Suprapubic skin (tissue), 4 donors: ENCODE measurements around the gene IGLON5. TPM values are rescaled to one million over a fixed set of nuclear protein-coding genes. Genes with fewer than 3 reads are reported as not detected.

Experiments
- DNase-seq, 2 donors: peaks; one replicate each; pipeline ENCODE4 v3.0.0-alpha.2; 2019; ENCODE audit warnings: low spot score in 2 of 2
- H3K27ac ChIP-seq: fragments of 200-600 bp; sonication (generic); one replicate; pipeline ENCODE4 v1.5.1; 2019
- H3K27me3 ChIP-seq: fragments of 200-600 bp; sonication (generic); one replicate; pipeline ENCODE4 v1.5.1; 2019
- H3K36me3 ChIP-seq: fragments of 200-600 bp; sonication (generic); one replicate; pipeline ENCODE4 v1.5.1; 2019
- H3K4me1 ChIP-seq: fragments of 200-600 bp; sonication (generic); one replicate; pipeline ENCODE4 v1.5.1; 2019
- H3K4me3 ChIP-seq: fragments of 200-600 bp; sonication (generic); one replicate; pipeline ENCODE4 v1.5.1; 2019; ENCODE audit warnings: mild to moderate bottlenecking
- H3K9me3 ChIP-seq: fragments of 200-600 bp; sonication (generic); one replicate; pipeline ENCODE4 v1.5.1; 2019
- CTCF ChIP-seq, 2 donors: fragments of 200-600 bp in 1 of 2; fragments of 450-650 bp in 1 of 2; sonication (generic) in 1 of 2; IDR thresholded peaks; one replicate each; pipeline ENCODE4 v1.5.1; 2016 to 2019; ENCODE audit warnings: antibody characterized with exemption in 2 of 2, mild to moderate bottlenecking in 1 of 2, moderate library complexity in 1 of 2
- EP300 ChIP-seq: sonication (generic); formaldehyde crosslinking; IDR thresholded peaks from one replicate; pipeline ENCODE4 v1.6.1; 2017; ENCODE audit warnings: antibody characterized with exemption
- POLR2A ChIP-seq, 2 donors: fragments of 450-650 bp; IDR thresholded peaks; one replicate each; pipeline ENCODE4 v1.6.1; 2017; ENCODE audit warnings: antibody characterized with exemption in 2 of 2, mild to moderate bottlenecking in 2 of 2, moderate library complexity in 2 of 2
- POLR2AphosphoS5 ChIP-seq, 3 donors: sonication (generic); formaldehyde crosslinking; IDR thresholded peaks; one replicate each; pipeline ENCODE4 v1.6.1; 2017; ENCODE audit warnings: antibody characterized with exemption in 3 of 3
- WGBS: methylation state at CpG from one replicate; pipeline ENCODE4 v1.1.5; 2018; 5-methylcytosine and 5-hydroxymethylcytosine counted together
- total RNA-seq, 4 donors: library from RNA; depleted of rRNA; stranded (reverse); fragments of >200 nt; gene quantifications; one replicate each; pipeline ENCODE4 v1.1.0, GENCODE V29; 2016

Gene IGLON5
- total RNA-seq, 4 donors from 2014 or later, result 0.26 TPM; not detected in 3

DNA sequence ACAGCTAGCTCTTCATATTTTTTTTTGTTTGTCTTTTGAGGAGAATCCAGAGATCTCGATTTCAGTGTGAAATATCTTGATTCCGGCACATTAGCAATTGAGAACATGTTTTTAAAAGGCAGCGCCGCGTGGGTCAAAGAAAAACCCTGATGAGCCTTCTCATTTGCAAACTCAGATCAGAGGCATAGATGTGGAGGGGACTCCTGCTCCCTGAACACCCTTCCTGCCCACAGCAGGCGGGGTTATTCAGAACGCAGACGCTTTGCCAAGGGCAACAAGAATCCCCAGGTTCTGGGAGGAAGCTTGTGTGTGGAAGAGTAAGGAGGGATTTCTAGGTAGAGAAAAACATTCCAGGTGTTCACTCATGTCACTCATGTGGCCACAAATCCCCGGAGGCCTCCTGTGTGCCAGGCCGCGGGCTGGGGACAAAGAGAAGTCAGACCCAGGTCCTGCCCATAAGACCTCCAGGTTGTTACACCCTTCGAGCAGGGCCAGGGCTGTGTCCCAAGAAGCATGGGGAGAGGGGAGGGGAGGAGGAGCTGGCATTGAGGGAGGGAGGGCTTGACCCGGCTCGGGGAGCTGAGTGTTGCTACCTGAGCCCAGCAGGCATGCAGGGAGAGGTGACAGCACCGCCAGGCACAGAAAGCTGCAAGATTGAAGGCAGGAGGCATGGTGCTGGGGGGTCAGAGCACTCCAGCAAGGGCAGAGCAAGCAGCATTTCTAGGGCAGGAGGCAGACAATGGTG, 15.9 kb upstream of the IGLON5 start:
- 30% methylated on average over 14 of the region's 15 CpGs for WGBS
- no peak for TF ChIP-seq POLR2AphosphoS5 (IDR thresholded peaks at IDR 0.05)
- no peak for TF ChIP-seq EP300
- no peak for TF ChIP-seq POLR2A (IDR thresholded peaks at IDR 0.05)
- no peak for TF ChIP-seq CTCF (IDR thresholded peaks at IDR 0.05)

GRCh38 chr19:51296336-51297093, 14.9 kb upstream of the IGLON5 start:
- 59% methylated on average over 6 of the region's 9 CpGs for WGBS
- no peak overlapping the region for H3K4me3 ChIP-seq
- H3K4me1 ChIP-seq, result no peaks in the 10 kb centered on the region
- H3K27me3 ChIP-seq, result peaks cover 39% of the 10 kb centered on the region
- no peak for TF ChIP-seq POLR2A (IDR thresholded peaks at IDR 0.05)
- no peak for TF ChIP-seq CTCF (IDR thresholded peaks at IDR 0.05)
- no peak for TF ChIP-seq POLR2AphosphoS5 (IDR thresholded peaks at IDR 0.05)
- TF ChIP-seq EP300, result no peak
- no peak for DNase-seq
- H3K27ac ChIP-seq, result no peak overlapping the region
- no peaks in the 10 kb centered on the region for H3K9me3 ChIP-seq
- no peaks in the 10 kb centered on the region for H3K36me3 ChIP-seq

More for the DNA sequence above, 15.9 kb upstream of the IGLON5 start:
- Histone ChIP-seq H3K27me3 (peaks cover 39% of the 10 kb centered on the region), H3K27ac (no peak overlapping the region), H3K9me3 (no peaks in the 10 kb centered on the region), H3K4me3 (no peak overlapping the region), H3K36me3 (no peaks in the 10 kb centered on the region), H3K4me1 (no peaks in the 10 kb centered on the region)
- DNase-seq, result peak in 1 of 2 donors; percentile 44

GRCh38 chr19:51297406-51297805, 14.0 kb upstream of the IGLON5 start:
- peak in 1 of 2 donors; percentile 58 for DNase-seq
- Histone ChIP-seq H3K4me1 (no peaks in the 10 kb centered on the region), H3K4me3 (no peak overlapping the region), H3K27ac (no peak overlapping the region), H3K36me3 (no peaks in the 10 kb centered on the region), H3K27me3 (peaks cover 42% of the 10 kb centered on the region), H3K9me3 (peaks cover 4% of the 10 kb centered on the region)
- no peak for TF ChIP-seq POLR2A (IDR thresholded peaks at IDR 0.05)
- TF ChIP-seq CTCF (IDR thresholded peaks at IDR 0.05), result no peak
- TF ChIP-seq POLR2AphosphoS5 (IDR thresholded peaks at IDR 0.05), result no peak
- no peak for TF ChIP-seq EP300
- 73% methylated on average over 5 of the region's 5 CpGs for WGBS

GRCh38 chr19:51301266-51301665, 10.2 kb upstream of the IGLON5 start:
- Histone ChIP-seq H3K4me1 (no peaks in the 10 kb centered on the region), H3K4me3 (no peak overlapping the region), H3K27me3 (peaks cover 20% of the 10 kb centered on the region), H3K36me3 (no peaks in the 10 kb centered on the region), H3K9me3 (peaks cover 11% of the 10 kb centered on the region), H3K27ac (no peak overlapping the region)
- peak in 1 of 2 donors; percentile 67 for DNase-seq
- WGBS, result 65% methylated on average over 6 of the region's 7 CpGs
- TF ChIP-seq POLR2A (IDR thresholded peaks at IDR 0.05) (no peak), CTCF (IDR thresholded peaks at IDR 0.05) (no peak), EP300 (no peak), POLR2AphosphoS5 (IDR thresholded peaks at IDR 0.05) (no peak)

GRCh38 chr19:51305479-51305878, 6.0 kb upstream of the IGLON5 start:
- H3K27ac ChIP-seq, result no peak overlapping the region
- H3K9me3 ChIP-seq, result peaks cover 24% of the 10 kb centered on the region
- TF ChIP-seq EP300 (no peak), CTCF (IDR thresholded peaks at IDR 0.05) (no peak), POLR2AphosphoS5 (IDR thresholded peaks at IDR 0.05) (no peak), POLR2A (IDR thresholded peaks at IDR 0.05) (no peak)
- H3K4me1 ChIP-seq, result no peaks in the 10 kb centered on the region
- DNase-seq, result peak in 1 of 2 donors; percentile 29
- no peak overlapping the region for H3K4me3 ChIP-seq
- no peaks in the 10 kb centered on the region for H3K36me3 ChIP-seq
- H3K27me3 ChIP-seq, result peaks cover 40% of the 10 kb centered on the region
- WGBS, result 76% methylated on average over 3 of the region's 3 CpGs
